Loucy (cell line): ENCODE measurements around the gene PLCL1.

ENCODE experiments used
- H2AFZ ChIP-seq: fragments of 200-600 bp; sonication (generic); 2 replicates; pipeline ENCODE4 v1.6.0; 2016; ENCODE audit warnings: antibody characterized with exemption, mild to moderate bottlenecking, low read length, moderate library complexity
- H3F3A ChIP-seq: fragments of 200-600 bp; 2 replicates; pipeline ENCODE4 v1.6.0; 2016; ENCODE audit warnings: antibody characterized with exemption, low read depth, mild to moderate bottlenecking
- H3K27me3 ChIP-seq: fragments of 200-600 bp; sonication (generic); 2 replicates; pipeline ENCODE4 v1.6.1; 2014; ENCODE audit warnings: low read length, mild to moderate bottlenecking; ENCODE audit not compliant: insufficient read depth, poor library complexity, severe bottlenecking
- H3K36me3 ChIP-seq: fragments of 200-600 bp; sonication (generic); 2 replicates; pipeline ENCODE4 v1.6.1; 2016; ENCODE audit warnings: low read length; ENCODE audit not compliant: insufficient read depth
- H3K4me1 ChIP-seq: fragments of 200-600 bp; sonication (generic); 2 replicates; pipeline ENCODE4 v1.5.1; 2014; ENCODE audit warnings: low read length, mild to moderate bottlenecking; ENCODE audit not compliant: insufficient read depth, poor library complexity, severe bottlenecking
- H3K4me2 ChIP-seq: fragments of 200-600 bp; sonication (generic); 2 replicates; pipeline ENCODE4 v1.6.0; 2014; ENCODE audit warnings: antibody characterized with exemption, low read length, low read depth, mild to moderate bottlenecking; ENCODE audit not compliant: poor library complexity, severe bottlenecking
- H3K4me3 ChIP-seq: fragments of 200-600 bp; sonication (generic); 2 replicates; pipeline ENCODE4 v1.5.1; 2014; ENCODE audit warnings: low read length, mild to moderate bottlenecking, mixed read lengths; ENCODE audit not compliant: poor library complexity, severe bottlenecking
- H3K79me2 ChIP-seq: fragments of 200-600 bp; sonication (generic); 2 replicates; pipeline ENCODE4 v1.6.1; 2014; ENCODE audit warnings: low read length; ENCODE audit not compliant: insufficient read depth
- H3K9ac ChIP-seq: fragments of 200-600 bp; sonication (generic); 2 replicates; pipeline ENCODE4 v1.6.0; 2014; ENCODE audit warnings: mild to moderate bottlenecking, low read depth, low read length, moderate library complexity; ENCODE audit not compliant: poor library complexity, severe bottlenecking
- H3K9me2 ChIP-seq: fragments of 200-600 bp; sonication (generic); replicated peaks from 2 replicates; pipeline ENCODE4 v1.6.1; 2016; ENCODE audit warnings: low read depth, low read length, mixed read lengths
- H3K9me3 ChIP-seq: fragments of 200-600 bp; sonication (generic); 2 replicates; pipeline ENCODE4 v1.6.1; 2014; ENCODE audit warnings: mild to moderate bottlenecking, antibody characterized with exemption, low read length, low read depth; ENCODE audit not compliant: insufficient read depth
- H4K20me1 ChIP-seq: fragments of 200-600 bp; sonication (generic); 2 replicates; pipeline ENCODE4 v1.6.0; 2014; ENCODE audit warnings: antibody characterized with exemption, low read length, mild to moderate bottlenecking; ENCODE audit not compliant: insufficient read depth, poor library complexity, severe bottlenecking
- EZH2phosphoT487 ChIP-seq: fragments of 200-600 bp; IDR thresholded peaks from 2 replicates; pipeline ENCODE4 v1.6.1; 2018; ENCODE audit warnings: antibody characterized with exemption, mild to moderate bottlenecking, moderate library complexity, borderline replicate concordance
- TF ChIP-seq, protein P1 (sequence below): fragments of 200-600 bp; sonication (generic); conservative IDR thresholded peaks from 2 replicates; pipeline ENCODE4 v1.5.1; 2014; ENCODE audit warnings: mild to moderate bottlenecking, antibody characterized with exemption, low read length

The PLCL1 gene

DNA sequence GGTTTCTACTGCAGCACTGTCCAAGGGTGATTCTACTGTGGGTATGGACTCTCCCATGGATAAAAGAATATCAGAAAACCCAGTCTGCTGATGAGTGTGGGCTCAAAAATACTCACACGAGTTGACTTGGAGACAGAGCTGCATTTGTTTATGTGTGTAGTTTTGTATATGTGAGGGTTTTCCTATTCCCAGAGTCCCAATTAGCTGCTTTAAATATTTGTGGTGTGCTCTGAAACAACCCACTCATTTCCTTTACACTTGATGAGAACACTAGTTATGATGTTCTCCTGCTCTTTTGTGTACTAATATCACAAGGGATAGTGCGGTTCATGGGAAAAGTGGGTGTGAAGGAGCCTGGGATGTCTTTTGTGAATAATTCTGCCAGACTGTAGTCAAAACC is 337.3 kb downstream of the PLCL1 start:
- H4K20me1 ChIP-seq, result no peaks in the 10 kb centered on the region
- H3K36me3 ChIP-seq, result no peaks in the 10 kb centered on the region
- no peak overlapping the region for H3K4me2 ChIP-seq
- TF ChIP-seq, protein P1, sequence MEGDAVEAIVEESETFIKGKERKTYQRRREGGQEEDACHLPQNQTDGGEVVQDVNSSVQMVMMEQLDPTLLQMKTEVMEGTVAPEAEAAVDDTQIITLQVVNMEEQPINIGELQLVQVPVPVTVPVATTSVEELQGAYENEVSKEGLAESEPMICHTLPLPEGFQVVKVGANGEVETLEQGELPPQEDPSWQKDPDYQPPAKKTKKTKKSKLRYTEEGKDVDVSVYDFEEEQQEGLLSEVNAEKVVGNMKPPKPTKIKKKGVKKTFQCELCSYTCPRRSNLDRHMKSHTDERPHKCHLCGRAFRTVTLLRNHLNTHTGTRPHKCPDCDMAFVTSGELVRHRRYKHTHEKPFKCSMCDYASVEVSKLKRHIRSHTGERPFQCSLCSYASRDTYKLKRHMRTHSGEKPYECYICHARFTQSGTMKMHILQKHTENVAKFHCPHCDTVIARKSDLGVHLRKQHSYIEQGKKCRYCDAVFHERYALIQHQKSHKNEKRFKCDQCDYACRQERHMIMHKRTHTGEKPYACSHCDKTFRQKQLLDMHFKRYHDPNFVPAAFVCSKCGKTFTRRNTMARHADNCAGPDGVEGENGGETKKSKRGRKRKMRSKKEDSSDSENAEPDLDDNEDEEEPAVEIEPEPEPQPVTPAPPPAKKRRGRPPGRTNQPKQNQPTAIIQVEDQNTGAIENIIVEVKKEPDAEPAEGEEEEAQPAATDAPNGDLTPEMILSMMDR, result no peak
- no peak for TF ChIP-seq EZH2phosphoT487
- no peak overlapping the region for H3K4me3 ChIP-seq
- no peaks in the 10 kb centered on the region for H3K79me2 ChIP-seq
- no peaks in the 10 kb centered on the region for H3K27me3 ChIP-seq
- no peak overlapping the region for H2AFZ ChIP-seq
- H3K9ac ChIP-seq, result no peak overlapping the region
- no peaks in the 10 kb centered on the region for H3K9me2 ChIP-seq
- peaks cover 25% of the 10 kb centered on the region for H3K4me1 ChIP-seq
- no peaks in the 10 kb centered on the region; the same call in 1 of the 2 replicates for H3K9me3 ChIP-seq
- no peaks in the 10 kb centered on the region for H3F3A ChIP-seq

DNA sequence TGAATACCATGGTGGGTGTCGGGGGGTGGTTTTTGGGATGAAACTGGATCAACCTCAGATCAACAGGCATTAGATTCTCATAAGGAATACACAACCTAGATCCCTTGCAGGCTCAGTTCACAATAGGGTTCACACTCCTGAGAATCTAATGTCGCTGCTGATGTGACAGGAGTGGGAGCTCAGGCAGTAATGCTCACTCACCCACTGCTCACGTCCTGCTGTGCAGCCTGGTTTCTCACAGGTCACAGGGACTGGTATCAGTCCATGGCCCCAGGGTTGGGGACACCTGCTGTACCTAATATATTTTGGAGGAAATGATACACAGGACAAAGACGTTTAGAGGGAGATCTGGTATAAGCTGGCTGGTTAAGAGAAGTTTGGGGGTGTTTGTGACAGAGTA is 338.8 kb downstream of the PLCL1 start:
- Histone ChIP-seq H3F3A (no peaks in the 10 kb centered on the region), H3K27me3 (no peaks in the 10 kb centered on the region), H3K9me3 (no peaks in the 10 kb centered on the region; the same call in 1 of the 2 replicates), H3K9ac (no peak overlapping the region), H3K9me2 (no peaks in the 10 kb centered on the region), H3K79me2 (no peaks in the 10 kb centered on the region), H3K4me2 (no peak overlapping the region), H3K4me3 (no peak overlapping the region), H3K36me3 (no peaks in the 10 kb centered on the region), H4K20me1 (no peaks in the 10 kb centered on the region), H3K4me1 (peaks cover 25% of the 10 kb centered on the region), H2AFZ (no peak overlapping the region)
- TF ChIP-seq, protein P1, result no peak
- no peak for TF ChIP-seq EZH2phosphoT487

DNA sequence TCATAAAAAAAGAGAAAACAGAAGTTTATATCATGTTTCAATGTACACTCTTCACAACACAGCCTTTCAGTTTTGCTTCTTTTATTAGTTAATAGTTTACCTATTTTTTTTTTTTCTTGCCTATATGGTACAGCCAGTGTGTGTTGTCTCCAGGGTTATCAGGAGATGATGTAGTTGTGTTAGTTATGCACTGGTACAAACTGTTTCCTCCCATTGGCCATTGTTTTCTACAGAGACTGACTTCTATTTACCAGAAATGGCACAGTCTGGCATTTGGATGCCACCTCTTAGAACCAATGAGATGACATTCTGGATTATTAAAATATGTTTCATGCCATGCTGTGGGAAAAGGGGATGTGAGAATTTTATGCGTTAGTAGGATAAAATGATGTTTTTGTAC is 339.4 kb downstream of the PLCL1 start:
- Histone ChIP-seq H3K4me3 (no peak overlapping the region), H3K9me2 (no peaks in the 10 kb centered on the region), H4K20me1 (no peaks in the 10 kb centered on the region), H3K79me2 (no peaks in the 10 kb centered on the region), H3K4me1 (peaks cover 25% of the 10 kb centered on the region), H3K4me2 (no peak overlapping the region), H3K9ac (no peak overlapping the region), H3F3A (no peaks in the 10 kb centered on the region), H3K36me3 (no peaks in the 10 kb centered on the region), H2AFZ (no peak overlapping the region), H3K27me3 (no peaks in the 10 kb centered on the region), H3K9me3 (no peaks in the 10 kb centered on the region)
- TF ChIP-seq, protein P1, result no peak
- no peak for TF ChIP-seq EZH2phosphoT487
